ENCODE results near the gene NCOA1. TPM values are rescaled to one million over a fixed set of nuclear protein-coding genes. Genes with fewer than 3 reads are reported as not detected.

NCOA1 gene
- total RNA-seq, 2 experiments from 2014 or later: 6.1 to 12.1 TPM

GRCh38 chr2:24650997-24651642 lies 160.1 kb downstream of the NCOA1 start:
- Histone ChIP-seq H3K27ac (ENCODE audit: low read depth, low read length, poor library complexity, severe bottlenecking) (no peak overlapping the region), H3K4me2 (ENCODE audit: low read length) (no peak overlapping the region), H3K4me1 (ENCODE audit: insufficient read depth, low read length, poor library complexity, severe bottlenecking) (peaks cover 7% of the 10 kb centered on the region), H3K9me3 (ENCODE audit: low read length) (no peaks in the 10 kb centered on the region), H3K36me3 (ENCODE audit: insufficient read depth, low read length) (no peaks in the 10 kb centered on the region), H4K20me1 (ENCODE audit: insufficient read depth, low read length) (no peaks in the 10 kb centered on the region), H3K9me2 (ENCODE audit: insufficient read depth, low read length) (no peaks in the 10 kb centered on the region), H2AFZ (ENCODE audit: low read length) (no peak overlapping the region), H3K79me2 (ENCODE audit: insufficient read depth, low read depth, low read length) (no peaks in the 10 kb centered on the region), H3K4me3 (ENCODE audit: low read depth, low read length, poor library complexity, severe bottlenecking) (no peak overlapping the region)
- TF ChIP-seq EZH2phosphoT487 (IDR thresholded peaks at IDR 0.05; ENCODE audit: borderline replicate concordance, low read depth, low read length): no peak
- no peak for TF ChIP-seq CTCF (conservative IDR thresholded peaks at IDR 0.05; ENCODE audit: low read length)
- no peak for DNase-seq (ENCODE audit: low spot score)
- ChIA-PET POLR2A (interaction anchor here (0.7 kb wide), 1 partner anchor 568 kb away, joined by 3 read pairs; no protein-coding TSS in a partner anchor), CTCF (ENCODE audit: unreplicated experiment) (no interaction called here)
- BruUV-seq (replicated peaks): no TSS peak
- intact Hi-C loops (cut with micrococcal nuclease; ENCODE audit: unreplicated experiment): no loop called here

GRCh38 chr2:24651643-24652003 lies 160.6 kb downstream of the NCOA1 start:
- ChIA-PET POLR2A (no interaction called here), CTCF (ENCODE audit: unreplicated experiment) (no interaction called here)
- BruUV-seq (replicated peaks): no TSS peak
- H3K79me2 ChIP-seq (ENCODE audit: insufficient read depth, low read depth, low read length): no peaks in the 10 kb centered on the region
- H3K4me2 ChIP-seq (ENCODE audit: low read length): no peak overlapping the region
- no peak overlapping the region for H3K27ac ChIP-seq (ENCODE audit: low read depth, low read length, poor library complexity, severe bottlenecking)
- DNase-seq (ENCODE audit: low spot score): no peak
- intact Hi-C loops (cut with micrococcal nuclease; ENCODE audit: unreplicated experiment): no loop called here
- H4K20me1 ChIP-seq (ENCODE audit: insufficient read depth, low read length): no peaks in the 10 kb centered on the region
- TF ChIP-seq CTCF (conservative IDR thresholded peaks at IDR 0.05; ENCODE audit: low read length) (no peak), EZH2phosphoT487 (IDR thresholded peaks at IDR 0.05; ENCODE audit: borderline replicate concordance, low read depth, low read length) (no peak)
- H3K9me2 ChIP-seq (ENCODE audit: insufficient read depth, low read length): no peaks in the 10 kb centered on the region
- no peak overlapping the region for H2AFZ ChIP-seq (ENCODE audit: low read length)
- no peaks in the 10 kb centered on the region for H3K36me3 ChIP-seq (ENCODE audit: insufficient read depth, low read length)
- no peaks in the 10 kb centered on the region for H3K9me3 ChIP-seq (ENCODE audit: low read length)
- peaks cover 7% of the 10 kb centered on the region for H3K4me1 ChIP-seq (ENCODE audit: insufficient read depth, low read length, poor library complexity, severe bottlenecking)
- H3K4me3 ChIP-seq (ENCODE audit: low read depth, low read length, poor library complexity, severe bottlenecking): no peak overlapping the region

All from OCI-LY7 (cell line).